H9 (cell line): Measurements from ENCODE around the gene ERC2. TPM values are rescaled to one million over a fixed set of nuclear protein-coding genes. Genes with fewer than 3 reads are reported as not detected.

Source experiments
- DNase-seq: peaks from one replicate; pipeline ENCODE4 v3.0.0-alpha.2; 2017
- H2AFZ ChIP-seq: one replicate; pipeline ENCODE4 v1.6.1; 2013; ENCODE audit warnings: mild to moderate bottlenecking, low read length, control low read depth, moderate library complexity
- H2AK5ac ChIP-seq: 2 replicates; pipeline ENCODE4 v1.6.1; 2013; ENCODE audit warnings: low read length, control low read depth, mixed read lengths; ENCODE audit not compliant: insufficient read length
- H2BK120ac ChIP-seq: one replicate; pipeline ENCODE4 v1.6.1; 2013; ENCODE audit warnings: low read depth, mild to moderate bottlenecking, low read length, control low read depth, inconsistent platforms; ENCODE audit not compliant: poor library complexity, severe bottlenecking
- H2BK12ac ChIP-seq: 2 replicates; pipeline ENCODE4 v1.6.1; 2013; ENCODE audit warnings: low read length, control low read depth, mixed read lengths, low read depth; ENCODE audit not compliant: insufficient read length
- H2BK15ac ChIP-seq: 2 replicates; pipeline ENCODE4 v1.6.1; 2013; ENCODE audit warnings: low read depth, low read length, control low read depth
- H2BK20ac ChIP-seq: one replicate; pipeline ENCODE4 v1.6.1; 2013; ENCODE audit warnings: low read depth, mild to moderate bottlenecking, low read length, control low read depth, inconsistent platforms; ENCODE audit not compliant: poor library complexity, severe bottlenecking
- H2BK5ac ChIP-seq: 2 replicates; pipeline ENCODE4 v1.6.1; 2013; ENCODE audit warnings: low read length, control low read depth, mixed read lengths; ENCODE audit not compliant: insufficient read length
- H3K14ac ChIP-seq: 2 replicates; pipeline ENCODE4 v1.6.1; 2013; ENCODE audit warnings: low read length, control low read depth; ENCODE audit not compliant: insufficient read depth
- H3K18ac ChIP-seq: 2 replicates; pipeline ENCODE4 v1.6.1; 2013; ENCODE audit warnings: low read depth, mild to moderate bottlenecking, mixed read lengths, low read length, control low read depth; ENCODE audit not compliant: insufficient read length
- H3K23ac ChIP-seq: 2 replicates; pipeline ENCODE4 v1.6.1; 2013; ENCODE audit warnings: low read length, control low read depth, mixed read lengths, low read depth; ENCODE audit not compliant: insufficient read length
- H3K23me2 ChIP-seq: 2 replicates; pipeline ENCODE4 v1.6.1; 2013; ENCODE audit warnings: low read depth, mild to moderate bottlenecking, mixed read lengths, low read length, control low read depth; ENCODE audit not compliant: insufficient read length, poor library complexity, severe bottlenecking
- H3K27ac ChIP-seq: 2 replicates; pipeline ENCODE4 v1.5.1; 2013; ENCODE audit warnings: low read length, control low read depth, mixed read lengths, low read depth; ENCODE audit not compliant: insufficient read length
- H3K27me3 ChIP-seq: 2 replicates; pipeline ENCODE4 v1.6.1; 2013; ENCODE audit warnings: low read length, control low read depth, inconsistent platforms; ENCODE audit not compliant: insufficient read depth
- H3K4ac ChIP-seq: 2 replicates; pipeline ENCODE4 v1.6.1; 2013; ENCODE audit warnings: low read depth, mild to moderate bottlenecking, control low read depth, inconsistent platforms, low read length, moderate library complexity
- H3K4me1 ChIP-seq: 2 replicates; pipeline ENCODE4 v1.6.1; 2013; ENCODE audit warnings: low read length, control low read depth, inconsistent platforms; ENCODE audit not compliant: insufficient read depth
- H3K4me2 ChIP-seq: 2 replicates; pipeline ENCODE4 v1.6.1; 2013; ENCODE audit warnings: low read length, control low read depth, mixed read lengths; ENCODE audit not compliant: insufficient read length, insufficient read depth
- H3K56ac ChIP-seq: 2 replicates; pipeline ENCODE4 v1.6.1; 2013; ENCODE audit warnings: low read depth, mild to moderate bottlenecking, mixed read lengths, low read length, control low read depth; ENCODE audit not compliant: insufficient read length
- H3K79me1 ChIP-seq: 2 replicates; pipeline ENCODE4 v1.6.1; 2013; ENCODE audit warnings: low read depth, mild to moderate bottlenecking, moderate library complexity, low read length, control low read depth, inconsistent platforms; ENCODE audit not compliant: insufficient read depth, poor library complexity, severe bottlenecking
- H3K79me2 ChIP-seq: 2 replicates; pipeline ENCODE4 v1.6.1; 2013; ENCODE audit warnings: low read length, control low read depth, inconsistent platforms; ENCODE audit not compliant: insufficient read depth
- H3K9ac ChIP-seq: 2 replicates; pipeline ENCODE4 v1.6.1; 2013; ENCODE audit warnings: low read length, control low read depth, mixed read lengths; ENCODE audit not compliant: insufficient read length; ENCODE audit errors: extremely low read depth
- H3K9me3 ChIP-seq: one replicate; pipeline ENCODE4 v1.6.1; 2013; ENCODE audit warnings: low read depth, low read length, inconsistent platforms; ENCODE audit not compliant: control insufficient read depth
- H3T11ph ChIP-seq: one replicate; pipeline ENCODE4 v1.6.1; 2013; ENCODE audit warnings: mild to moderate bottlenecking, low read length, control low read depth, inconsistent platforms
- H4K20me1 ChIP-seq: one replicate; pipeline ENCODE4 v1.6.1; 2013; ENCODE audit not compliant: control insufficient read depth, insufficient read length, insufficient read depth
- H4K5ac ChIP-seq: 2 replicates; pipeline ENCODE4 v1.6.1; 2013; ENCODE audit warnings: low read depth, mild to moderate bottlenecking, mixed read lengths, low read length, control low read depth; ENCODE audit not compliant: insufficient read length
- H4K8ac ChIP-seq: replicated peaks from 2 replicates; pipeline ENCODE4 v1.6.1; 2013; ENCODE audit warnings: low read length, control low read depth, mixed read lengths, low read depth; ENCODE audit not compliant: insufficient read length
- H4K91ac ChIP-seq: 2 replicates; pipeline ENCODE4 v1.6.1; 2013; ENCODE audit warnings: low read depth, mild to moderate bottlenecking, moderate library complexity, mixed read lengths, low read length, control low read depth; ENCODE audit not compliant: insufficient read length
- H3K27ac Mint-ChIP-seq, 3 experiments: 2 replicates in 2 of 3; 3 replicates in 1 of 3; pipeline ENCODE4 v1.8.0; 2020 to 2021; ENCODE audit warnings: mixed read lengths in 3 of 3, mild to moderate bottlenecking in 1 of 3, moderate library complexity in 1 of 3
- H3K27me3 Mint-ChIP-seq: 2 replicates; pipeline ENCODE4 v1.8.0; 2021; ENCODE audit warnings: low read depth, mild to moderate bottlenecking, moderate library complexity, mixed read lengths
- H3K36me3 Mint-ChIP-seq, 3 experiments: 2 replicates in 2 of 3; 3 replicates in 1 of 3; pipeline ENCODE4 v1.8.0; 2020 to 2021; ENCODE audit warnings: low read depth in 3 of 3, mixed read lengths in 3 of 3; ENCODE audit not compliant: insufficient read depth in 1 of 3
- H3K4me1 Mint-ChIP-seq, 2 experiments: 2 replicates each; pipeline ENCODE4 v1.8.0; 2020; ENCODE audit warnings: mixed read lengths in 2 of 2
- H3K4me3 Mint-ChIP-seq, 2 experiments: 2 replicates in 1 of 2; 3 replicates in 1 of 2; pipeline ENCODE4 v1.8.0; 2020 to 2021; ENCODE audit warnings: mild to moderate bottlenecking in 2 of 2, mixed read lengths in 2 of 2, moderate library complexity in 1 of 2
- H3K9me3 Mint-ChIP-seq, 2 experiments: 2 replicates in 1 of 2; 3 replicates in 1 of 2; pipeline ENCODE4 v1.8.0; 2020; ENCODE audit warnings: mild to moderate bottlenecking in 2 of 2, mixed read lengths in 2 of 2, moderate library complexity in 1 of 2
- CTCF ChIP-seq: fragments of 200-600 bp; sonication (generic); conservative IDR thresholded peaks from 3 replicates; pipeline ENCODE4 v1.8.0; 2021; ENCODE audit warnings: antibody characterized with exemption, mild to moderate bottlenecking
- WGBS: extraction: QIAGEN DNeasy Blood & Tissue Kit; methylation state at CpG from one replicate; pipeline ENCODE4 v1.1.7; 2013; ENCODE audit warnings: missing lambda C conversion rate, low lambda C conversion rate, mixed read lengths; ENCODE audit not compliant: insufficient read length; ENCODE audit errors: extremely low coverage; 5-methylcytosine and 5-hydroxymethylcytosine counted together
- total RNA-seq: library from RNA; stranded (reverse); gene quantifications from 2 replicates; pipeline ENCODE4 v1.2.1, GENCODE V29; 2021

ERC2 gene
- total RNA-seq, 1 experiment from 2014 or later, result 15.4 TPM

GRCh38 chr3:55526332-55527030 lies 941.8 kb downstream of the ERC2 start:
- Histone ChIP-seq H3K79me2 (no peaks in the 10 kb centered on the region), H3K18ac (no peak overlapping the region), H4K91ac (no peak overlapping the region), H3K14ac (no peak overlapping the region), H4K5ac (no peak overlapping the region), H2BK15ac (no peak overlapping the region), H2BK120ac (no peak overlapping the region), H3K4me2 (no peak overlapping the region), H3K9ac (no peak overlapping the region), H2BK20ac (no peak overlapping the region), H3K9me3 (no peaks in the 10 kb centered on the region), H3K4ac (no peak overlapping the region), H3K56ac (no peak overlapping the region), H3T11ph (no peak overlapping the region), H2BK5ac (no peak overlapping the region), H4K20me1 (no peaks in the 10 kb centered on the region), H2BK12ac (no peak overlapping the region), H3K27ac (no peak overlapping the region), H3K79me1 (no peaks in the 10 kb centered on the region), H3K23me2 (no peaks in the 10 kb centered on the region), H4K8ac (no peak overlapping the region), H3K23ac (no peak overlapping the region), H3K27me3 (no peaks in the 10 kb centered on the region), H2AFZ (no peak overlapping the region), H2AK5ac (no peak overlapping the region), H3K4me1 (peaks cover 12% of the 10 kb centered on the region)
- DNase-seq, result no peak
- no peak for TF ChIP-seq CTCF
- Mint-ChIP-seq H3K27ac (no peak overlapping the region), H3K36me3 (no peaks in the 10 kb centered on the region; a peak in 1 of 7 replicates), H3K4me3 (no peak overlapping the region), H3K27me3 (no peaks in the 10 kb centered on the region; the same call in 1 of the 2 replicates), H3K9me3 (no peaks in the 10 kb centered on the region), H3K4me1 (peaks cover 33 to 36% of the 10 kb centered on the region in 2 experiments)
- WGBS, result no CpG with 5 or more reads among the region's 10 CpGs
